SK-N-SH (cell line): ENCODE results near the gene ZNF594. TPM values are rescaled to one million over a fixed set of nuclear protein-coding genes. Genes with fewer than 3 reads are reported as not detected.

Experiments
- CTCF ChIA-PET: fragments of 300-600, 350-600 bp; formaldehyde crosslinking; extraction: SDS; loops from one replicate; lab custom pipeline; 2021; lab: Yijun Ruan, JAX
- POLR2A ChIA-PET: fragments of 350-600 bp; sonication (Branson Sonifier 250); formaldehyde crosslinking; extraction: SDS; loops from one replicate; lab custom pipeline; 2020; ENCODE audit warnings: antibody characterized with exemption, inconsistent platforms; lab: Yijun Ruan, JAX
- DNase-seq: peaks from one replicate; pipeline ENCODE4 v3.0.0; 2012
- H2AFZ ChIP-seq: fragments of 200-600 bp; sonication (generic); 2 replicates; pipeline ENCODE4 v1.8.1; 2016; ENCODE audit warnings: antibody characterized with exemption, mild to moderate bottlenecking, low read depth
- H3F3A ChIP-seq: fragments of 200-600 bp; sonication (generic); replicated peaks from 2 replicates; pipeline ENCODE3; 2016; ENCODE audit warnings: antibody characterized with exemption, mild to moderate bottlenecking; ENCODE audit not compliant: insufficient read depth
- H3K27ac ChIP-seq, 2 experiments: fragments of 200-500 bp in 1 of 2; fragments of 200-600 bp in 1 of 2; sonication (Bioruptor generic) in 1 of 2; sonication (generic), shearing (Covaris generic) in 1 of 2; 2 replicates each; pipeline versions ENCODE4 v1.5.1 to v1.6.1; 2014 to 2016; ENCODE audit warnings: low read depth in 2 of 2, inconsistent platforms in 1 of 2, low read length in 1 of 2, mild to moderate bottlenecking in 1 of 2, mixed read lengths in 1 of 2
- H3K27me3 ChIP-seq: fragments of 200-600 bp; sonication (generic), shearing (Covaris generic); 2 replicates; pipeline ENCODE4 v1.6.1; 2016; ENCODE audit warnings: mixed run types; ENCODE audit not compliant: insufficient read depth
- H3K36me3 ChIP-seq, 2 experiments: fragments of 200-500 bp in 1 of 2; fragments of 200-600 bp in 1 of 2; sonication (Bioruptor generic) in 1 of 2; sonication (generic) in 1 of 2; replicated peaks in 1 of 2; 2 replicates each; pipeline versions ENCODE3 to v1.5.1; 2014 to 2016; ENCODE audit warnings: low read length in 1 of 2, mild to moderate bottlenecking in 1 of 2; ENCODE audit not compliant: insufficient read depth in 2 of 2, control insufficient read depth in 1 of 2
- H3K4me1 ChIP-seq, 2 experiments: fragments of 200-500 bp in 1 of 2; fragments of 200-600 bp in 1 of 2; sonication (Bioruptor generic) in 1 of 2; sonication (generic), shearing (Covaris generic) in 1 of 2; 2 replicates each; pipeline versions ENCODE4 v1.5.1 to v1.6.1; 2014 to 2016; ENCODE audit warnings: low read depth in 1 of 2, low read length in 1 of 2, mixed run types in 1 of 2; ENCODE audit not compliant: insufficient read depth in 2 of 2, control insufficient read depth in 1 of 2
- H3K4me2 ChIP-seq: fragments of 200-600 bp; sonication (generic), shearing (Covaris generic); 2 replicates; pipeline ENCODE4 v1.6.1; 2017; ENCODE audit warnings: mixed run types
- H3K4me3 ChIP-seq, 2 experiments: fragments of 200-500 bp in 1 of 2; fragments of 200-600 bp in 1 of 2; sonication (Bioruptor generic) in 1 of 2; sonication (generic), shearing (Covaris generic) in 1 of 2; 2 replicates each; pipeline versions ENCODE4 v1.5.1 to v1.8.1; 2014 to 2016; ENCODE audit warnings: low read depth in 2 of 2, inconsistent platforms in 1 of 2, low read length in 1 of 2, mild to moderate bottlenecking in 1 of 2, mixed read lengths in 1 of 2, moderate library complexity in 1 of 2
- H3K79me2 ChIP-seq: fragments of 200-600 bp; sonication (generic); 2 replicates; pipeline ENCODE4 v1.8.1; 2017; ENCODE audit warnings: mild to moderate bottlenecking; ENCODE audit not compliant: insufficient read depth
- H3K9ac ChIP-seq: fragments of 200-600 bp; sonication (generic); 2 replicates; pipeline ENCODE4 v1.6.1; 2017; ENCODE audit warnings: mixed run types
- H3K9me2 ChIP-seq: fragments of 200-600 bp; sonication (generic); 2 replicates; pipeline ENCODE4 v1.6.1; 2017; ENCODE audit warnings: mixed run types
- H3K9me3 ChIP-seq: fragments of 200-600 bp; sonication (generic); 2 replicates; pipeline ENCODE4 v1.6.1; 2017; ENCODE audit warnings: mixed run types, mild to moderate bottlenecking, moderate library complexity
- H4K20me1 ChIP-seq: fragments of 200-600 bp; sonication (generic); 2 replicates; pipeline ENCODE4 v1.6.1; 2017; ENCODE audit warnings: mild to moderate bottlenecking, mixed run types; ENCODE audit not compliant: insufficient read depth
- CHD2 ChIP-seq: fragments of 150-350 bp; IDR thresholded peaks from 2 replicates; pipeline ENCODE4 v1.6.1; 2018; ENCODE audit warnings: low read length; ENCODE audit not compliant: partially characterized antibody
- CTCF ChIP-seq: fragments of 200-600 bp; sonication (generic); IDR thresholded peaks from 2 replicates; pipeline ENCODE4 v1.6.1; 2017; ENCODE audit warnings: antibody characterized with exemption, mild to moderate bottlenecking, moderate library complexity
- EZH2phosphoT487 ChIP-seq: fragments of 200-600 bp; sonication (generic); IDR thresholded peaks from 2 replicates; pipeline ENCODE4 v1.6.1; 2017; ENCODE audit warnings: low read depth, mixed run types, mild to moderate bottlenecking, antibody characterized with exemption, moderate library complexity, borderline replicate concordance
- FOSL2 ChIP-seq: IDR thresholded peaks from 2 replicates; pipeline ENCODE4 v1.4.0; 2012; ENCODE audit warnings: low read depth, mild to moderate bottlenecking, moderate library complexity, borderline replicate concordance
- FOXJ3 ChIP-seq: sonication (generic); formaldehyde crosslinking; IDR thresholded peaks from 2 replicates; pipeline ENCODE4 v1.5.1; 2020; ENCODE audit warnings: mild to moderate bottlenecking, missing genetic modification reagents
- GABPA ChIP-seq: IDR thresholded peaks from 2 replicates; pipeline ENCODE4 v1.4.0; 2012; ENCODE audit warnings: low read depth, mild to moderate bottlenecking
- JUND ChIP-seq: IDR thresholded peaks from 2 replicates; pipeline ENCODE4 v1.4.0; 2012
- MAX ChIP-seq: IDR thresholded peaks from 2 replicates; pipeline ENCODE4 v1.4.0; 2012; ENCODE audit warnings: low read depth
- NFIC ChIP-seq: IDR thresholded peaks from 2 replicates; pipeline ENCODE4 v1.4.0; 2012; ENCODE audit warnings: borderline replicate concordance
- POLR2AphosphoS5 ChIP-seq: IDR thresholded peaks from 2 replicates; pipeline ENCODE4 v1.6.1; 2012; ENCODE audit warnings: low read depth, low read length
- RAD21 ChIP-seq: IDR thresholded peaks from 2 replicates; pipeline ENCODE4 v1.6.1; 2012; ENCODE audit warnings: mild to moderate bottlenecking, low read length
- SIN3A ChIP-seq: IDR thresholded peaks from 2 replicates; pipeline ENCODE4 v1.6.1; 2012; ENCODE audit warnings: low read depth, mild to moderate bottlenecking, low read length, moderate library complexity, borderline replicate concordance
- SMC3 ChIP-seq: IDR thresholded peaks from 2 replicates; pipeline ENCODE4 v1.6.1; 2012; ENCODE audit warnings: low read depth, low read length, improper control_type of control experiment
- TEAD4 ChIP-seq: IDR thresholded peaks from 2 replicates; pipeline ENCODE4 v1.4.0; 2012; ENCODE audit warnings: mild to moderate bottlenecking, borderline replicate concordance; ENCODE audit not compliant: insufficient read depth
- USF2 ChIP-seq: fragments of 150-350 bp; IDR thresholded peaks from 2 replicates; pipeline ENCODE4 v1.6.1; 2017; ENCODE audit warnings: antibody characterized with exemption, low read length, low read depth, borderline replicate concordance
- YY1 ChIP-seq: IDR thresholded peaks from 2 replicates; pipeline ENCODE4 v1.4.0; 2012; ENCODE audit warnings: low read depth, mild to moderate bottlenecking
- ZBTB33 ChIP-seq: IDR thresholded peaks from 2 replicates; pipeline ENCODE4 v1.4.0; 2012; ENCODE audit warnings: low read depth, borderline replicate concordance
- WGBS: methylation state at CpG from one replicate; pipeline ENCODE4 v1.1.6; 2017; ENCODE audit warnings: low lambda C conversion rate; 5-methylcytosine and 5-hydroxymethylcytosine counted together
- polyA plus RNA-seq, 3 experiments: library from polyadenylated mRNA; depleted of rRNA; stranded (reverse); fragments of >200 nt; gene quantifications; 2 replicates each; pipeline ENCODE4 v1.2.3, GENCODE V29; 2012

The ZNF594 gene
- polyA plus RNA-seq, 1 of the 3 experiments (the other 2 are of a cell fraction): 2.8 TPM

- Histone ChIP-seq H3K4me3 (no peak overlapping the region), H3K9me2 (no peaks in the 10 kb centered on the region), H4K20me1 (no peaks in the 10 kb centered on the region), H3K79me2 (no peaks in the 10 kb centered on the region), H3K36me3 (no peaks in the 10 kb centered on the region), H3K4me1 (no peaks in the 10 kb centered on the region), H3K9me3 (no peaks in the 10 kb centered on the region), H3F3A (no peaks in the 10 kb centered on the region), H3K27ac (no peak overlapping the region), H3K27me3 (no peaks in the 10 kb centered on the region), H2AFZ (no peak overlapping the region), H3K4me2 (no peak overlapping the region), H3K9ac (no peak overlapping the region)
- no peak for DNase-seq
- ChIA-PET CTCF (no interaction called here), POLR2A (no interaction called here)
- no peak for TF ChIP-seq CTCF
- peak; percentile 64; the same call in 1 of the 2 replicates for TF ChIP-seq FOSL2
- no peak for TF ChIP-seq MAX
- no peak for TF ChIP-seq EZH2phosphoT487
- TF ChIP-seq RAD21: no peak
- no peak for TF ChIP-seq SIN3A
- no peak for TF ChIP-seq POLR2AphosphoS5
- 82% methylated on average over 1 of the region's 1 CpG for WGBS
These were observed 12.2 kb upstream of the ZNF594 start for GRCh38 chr17:5203908-5204294.

GRCh38 chr17:5203178-5203907 lies 11.7 kb upstream of the ZNF594 start:
- POLR2A ChIA-PET: no interaction called here
- H3K4me2 ChIP-seq: no peak overlapping the region
- DNase-seq: no peak

GRCh38 chr17:5201011-5201410 lies 9.3 kb upstream of the ZNF594 start:
- Histone ChIP-seq H3K4me1 (no peaks in the 10 kb centered on the region), H3K9ac (no peak overlapping the region), H3K4me3 (no peak overlapping the region), H3K36me3 (no peaks in the 10 kb centered on the region), H3K27ac (no peak overlapping the region), H3K27me3 (no peaks in the 10 kb centered on the region), H3K4me2 (no peak overlapping the region), H3K9me3 (no peaks in the 10 kb centered on the region)
- POLR2A ChIA-PET: interaction anchor here (1.2 kb wide), 1 partner anchor 9 kb away, joined by 3 read pairs; the partner anchor contains the start of gene ZNF594
- TF ChIP-seq GABPA: no peak
- TF ChIP-seq TEAD4: no peak
- no peak for TF ChIP-seq JUND
- TF ChIP-seq CHD2: no peak
- TF ChIP-seq YY1: no peak
- TF ChIP-seq SMC3: no peak
- TF ChIP-seq USF2: no peak
- TF ChIP-seq NFIC: no peak
- no peak for TF ChIP-seq ZBTB33
- TF ChIP-seq, all 33 proteins: peak for 0
- H3F3A ChIP-seq: no peaks in the 10 kb centered on the region
- no peaks in the 10 kb centered on the region for H3K9me2 ChIP-seq
- no peaks in the 10 kb centered on the region for H3K79me2 ChIP-seq
- WGBS: 85% methylated on average over 8 of the region's 8 CpGs
- H4K20me1 ChIP-seq: no peaks in the 10 kb centered on the region
- DNase-seq: no peak
- CTCF ChIA-PET: interaction anchor here (0.9 to 2.1 kb wide), 2 partner anchors 49 to 53 kb away, joined by 3 to 5 read pairs; no protein-coding TSS in a partner anchor
- H2AFZ ChIP-seq: no peak overlapping the region

More at GRCh38 chr17:5203178-5203907, 11.7 kb upstream of the ZNF594 start:
- no peaks in the 10 kb centered on the region for H3K79me2 ChIP-seq
- no peaks in the 10 kb centered on the region for H3K9me2 ChIP-seq
- no peak overlapping the region for H3K27ac ChIP-seq
- H2AFZ ChIP-seq: no peak overlapping the region
- H3F3A ChIP-seq: no peaks in the 10 kb centered on the region
- no peaks in the 10 kb centered on the region for H3K9me3 ChIP-seq
- no peaks in the 10 kb centered on the region for H3K4me1 ChIP-seq
- no peaks in the 10 kb centered on the region for H3K27me3 ChIP-seq
- no peak overlapping the region for H3K9ac ChIP-seq
- H3K36me3 ChIP-seq: no peaks in the 10 kb centered on the region
- no peaks in the 10 kb centered on the region for H4K20me1 ChIP-seq
- H3K4me3 ChIP-seq: no peak overlapping the region
- TF ChIP-seq FOXJ3 (CRISPR knock-in tag) (no peak), FOSL2 (peak; percentile 36; the same call in 1 of the 2 replicates)
- CTCF ChIA-PET: no interaction called here
- 93% methylated on average over 12 of the region's 14 CpGs for WGBS
